ENCODE measurements around the gene DNAH14. TPM values are rescaled to one million over a fixed set of nuclear protein-coding genes. Genes with fewer than 3 reads are reported as not detected.
A peak's percentile ranks its signal among the peaks of the same experiment; 100 is the strongest.
"Not testable (repeated sequence)": the region's sequence is repeated elsewhere in the genome, so short reads cannot be mapped to it uniquely, and the experiment has no call there.

Gene DNAH14
- polyA plus RNA-seq (2013, experiment 1 of 2), result 28.0 TPM
- polyA plus RNA-seq (2013, experiment 2 of 2), result 26.3 TPM

- no CpG with 5 or more reads among the region's 75 CpGs for WGBS, 2 donors (ENCODE audit: extremely low coverage in 2 of 2, insufficient read length in 2 of 2, insufficient replicate concordance in 1 of 2)
- DNase-seq (ENCODE audit: low spot score), result peak; percentile 43
- peak within 1 kb of the TSS; percentile 58 for H2BK12ac ChIP-seq (ENCODE audit: low read length)
- peak within 1 kb of the TSS; percentile 99 for H2AFZ ChIP-seq (ENCODE audit: low read length)
- no peaks in the 10 kb centered on the region for H3K36me3 ChIP-seq (replicated peaks in 1 of 2; ENCODE audit: control insufficient read depth in 2 of 2, insufficient read depth in 2 of 2, low read length in 2 of 2)
- peak within 1 kb of the TSS; percentile 100 for H3K23ac ChIP-seq (ENCODE audit: low read depth, low read length, poor library complexity)
- H3K79me1 ChIP-seq (ENCODE audit: low read depth, low read length), result peaks cover 4% of the 10 kb centered on the region
- H2AK5ac ChIP-seq (ENCODE audit: low read depth, low read length), result peak within 1 kb of the TSS; percentile 21
- H3K4me1 ChIP-seq (ENCODE audit: control insufficient read depth in 2 of 2, insufficient read depth in 1 of 2, low read depth in 1 of 2, low read length in 2 of 2), result no peaks in the 10 kb centered on the region
- H2BK5ac ChIP-seq (ENCODE audit: low read length), result peak within 1 kb of the TSS; percentile 75
- no peaks in the 10 kb centered on the region for H3K27me3 ChIP-seq (ENCODE audit: control insufficient read depth in 3 of 3, insufficient read depth in 3 of 3, low read depth in 1 of 3, low read length in 3 of 3)
- H3K18ac ChIP-seq (ENCODE audit: low read length), result peak within 1 kb of the TSS; percentile 100
- H3K4me3 ChIP-seq (ENCODE audit: low read length in 2 of 2), result peak within 1 kb of the TSS; percentile 69 to 94
- peak within 1 kb of the TSS; percentile 77 for H3K4me2 ChIP-seq (ENCODE audit: insufficient read depth, low read length, poor library complexity, severe bottlenecking)
- peak within 1 kb of the TSS; percentile 97 for H3K9ac ChIP-seq (ENCODE audit: low read depth, low read length, poor library complexity)
- peak within 1 kb of the TSS; percentile 96 for H2BK15ac ChIP-seq (ENCODE audit: low read length)
- H3K27ac ChIP-seq (replicated peaks; ENCODE audit: low read length), result no peak within 1 kb of the TSS
- no peak within 1 kb of the TSS for H2BK120ac ChIP-seq (ENCODE audit: low read depth, low read length)
- peak within 1 kb of the TSS; percentile 53 for H3K4ac ChIP-seq (ENCODE audit: low read length)
- H3K9me3 ChIP-seq (replicated peaks in 1 of 2; ENCODE audit: control insufficient read depth in 2 of 2, insufficient read depth in 1 of 2, low read depth in 1 of 2, low read length in 2 of 2), result peaks cover 6 to 23% of the 10 kb centered on the region in 2 donors
- H4K8ac ChIP-seq (ENCODE audit: low read depth, low read length), result peak within 1 kb of the TSS; percentile 82
- peak within 1 kb of the TSS; percentile 82 for H3K14ac ChIP-seq (ENCODE audit: low read length)
- H4K91ac ChIP-seq (ENCODE audit: low read depth, low read length, poor library complexity), result peak within 1 kb of the TSS; percentile 95
These were observed at the start of gene DNAH14 for GRCh38 chr1:224929335-224930237. TSS of gene DNAH14 (plus strand) at chr1:224929675. CDS start at chr1:224952703, 23,028 bp downstream.

DNA sequence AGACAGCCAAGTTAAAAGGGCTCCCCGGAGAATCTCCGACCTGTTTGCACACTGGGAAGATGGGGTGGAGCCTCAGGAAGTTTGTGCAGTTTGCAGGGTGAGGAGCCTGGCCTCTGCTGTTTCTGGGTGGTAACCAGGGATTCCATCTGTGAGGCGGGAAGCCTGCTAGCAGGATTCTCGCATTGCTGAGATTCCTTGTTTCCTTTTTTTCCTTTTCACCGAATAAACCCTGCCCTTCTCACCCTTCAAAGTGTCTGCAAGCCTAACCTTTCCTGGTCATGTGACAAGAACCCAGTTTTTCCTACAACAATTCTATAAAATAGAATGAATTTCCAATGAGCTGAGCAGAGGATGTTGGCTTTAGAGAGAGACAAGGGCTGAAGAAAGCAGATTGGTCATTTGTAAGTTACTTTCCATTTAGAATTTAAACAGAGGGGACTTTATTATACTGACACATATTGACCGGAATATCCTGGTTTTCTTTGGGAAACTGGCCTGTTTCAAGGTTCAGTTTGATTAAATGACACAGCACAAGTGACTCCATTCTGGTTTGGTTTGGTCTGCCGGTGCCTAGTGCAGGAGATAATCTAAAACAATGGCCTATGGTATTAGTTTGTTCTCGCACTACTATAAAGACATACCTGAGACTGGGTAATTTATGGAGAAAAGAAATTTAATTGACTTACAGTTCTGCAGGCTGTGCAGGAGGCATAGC, 48.7 kb upstream of the DNAH14 start:
- Histone ChIP-seq H3K79me1 (ENCODE audit: low read depth, low read length) (no peaks in the 10 kb centered on the region), H3K27ac (replicated peaks; ENCODE audit: low read length) (no peak overlapping the region)
- no CpG with 5 or more reads among the region's 8 CpGs for WGBS, 2 donors (ENCODE audit: extremely low coverage in 2 of 2, insufficient read length in 2 of 2, insufficient replicate concordance in 1 of 2)

GRCh38 chr1:224881308-224881692, 48.2 kb upstream of the DNAH14 start:
- DNase-seq (ENCODE audit: low spot score); H3K4me2 ChIP-seq (ENCODE audit: insufficient read depth, low read length, poor library complexity, severe bottlenecking); H2AFZ ChIP-seq (ENCODE audit: low read length); H3K4me1 ChIP-seq (ENCODE audit: control insufficient read depth in 2 of 2, insufficient read depth in 1 of 2, low read depth in 1 of 2, low read length in 2 of 2); H3K79me1 ChIP-seq (ENCODE audit: low read depth, low read length); H3K4me3 ChIP-seq (ENCODE audit: low read length in 2 of 2); H3K23ac ChIP-seq (ENCODE audit: low read depth, low read length, poor library complexity); H3K9ac ChIP-seq (ENCODE audit: low read depth, low read length, poor library complexity); H2AK5ac ChIP-seq (ENCODE audit: low read depth, low read length); H3K36me3 ChIP-seq (replicated peaks in 1 of 2; ENCODE audit: control insufficient read depth in 2 of 2, insufficient read depth in 2 of 2, low read length in 2 of 2); H3K14ac ChIP-seq (ENCODE audit: low read length); H2BK5ac ChIP-seq (ENCODE audit: low read length); H3K9me3 ChIP-seq (replicated peaks in 1 of 2; ENCODE audit: control insufficient read depth in 2 of 2, insufficient read depth in 1 of 2, low read depth in 1 of 2, low read length in 2 of 2); H4K91ac ChIP-seq (ENCODE audit: low read depth, low read length, poor library complexity); H2BK120ac ChIP-seq (ENCODE audit: low read depth, low read length); H4K8ac ChIP-seq (ENCODE audit: low read depth, low read length); H3K27ac ChIP-seq (replicated peaks; ENCODE audit: low read length); H2BK15ac ChIP-seq (ENCODE audit: low read length); H2BK12ac ChIP-seq (ENCODE audit: low read length); H3K4ac ChIP-seq (ENCODE audit: low read length); H3K27me3 ChIP-seq (ENCODE audit: control insufficient read depth in 3 of 3, insufficient read depth in 3 of 3, low read depth in 1 of 3, low read length in 3 of 3); H3K18ac ChIP-seq (ENCODE audit: low read length): not testable (repeated sequence)
- WGBS, 2 donors (ENCODE audit: extremely low coverage in 2 of 2, insufficient read length in 2 of 2, insufficient replicate concordance in 1 of 2), result no CpG with 5 or more reads among the region's 5 CpGs

More for the DNA sequence above, 48.7 kb upstream of the DNAH14 start:
- no peak overlapping the region for H2BK120ac ChIP-seq (ENCODE audit: low read depth, low read length)
- no peak overlapping the region for H2BK12ac ChIP-seq (ENCODE audit: low read length)
- peaks cover 3 to 10% of the 10 kb centered on the region in 2 donors for H3K4me1 ChIP-seq (ENCODE audit: control insufficient read depth in 2 of 2, insufficient read depth in 1 of 2, low read depth in 1 of 2, low read length in 2 of 2)
- H3K4ac ChIP-seq (ENCODE audit: low read length), result no peak overlapping the region
- no peak overlapping the region for H2BK15ac ChIP-seq (ENCODE audit: low read length)
- H2BK5ac ChIP-seq (ENCODE audit: low read length), result no peak overlapping the region
- H3K14ac ChIP-seq (ENCODE audit: low read length), result no peak overlapping the region
- H4K8ac ChIP-seq (ENCODE audit: low read depth, low read length), result no peak overlapping the region
- no peak overlapping the region for H3K18ac ChIP-seq (ENCODE audit: low read length)
- peak overlapping the region; percentile 57 for H2AFZ ChIP-seq (ENCODE audit: low read length)
- no peak overlapping the region for H3K9ac ChIP-seq (ENCODE audit: low read depth, low read length, poor library complexity)
- no peaks in the 10 kb centered on the region for H3K9me3 ChIP-seq (replicated peaks in 1 of 2; ENCODE audit: control insufficient read depth in 2 of 2, insufficient read depth in 1 of 2, low read depth in 1 of 2, low read length in 2 of 2)
- H2AK5ac ChIP-seq (ENCODE audit: low read depth, low read length), result no peak overlapping the region
- no peak overlapping the region for H3K4me2 ChIP-seq (ENCODE audit: insufficient read depth, low read length, poor library complexity, severe bottlenecking)
- H3K36me3 ChIP-seq (replicated peaks in 1 of 2; ENCODE audit: control insufficient read depth in 2 of 2, insufficient read depth in 2 of 2, low read length in 2 of 2), result no peaks in the 10 kb centered on the region
- no peak overlapping the region for H3K4me3 ChIP-seq (ENCODE audit: low read length in 2 of 2)
- DNase-seq (ENCODE audit: low spot score), result peak; percentile 48
- H3K27me3 ChIP-seq (ENCODE audit: control insufficient read depth in 3 of 3, insufficient read depth in 3 of 3, low read depth in 1 of 3, low read length in 3 of 3), result peaks cover 0 to 3% (median 0%) of the 10 kb centered on the region in 3 experiments
- no peak overlapping the region for H4K91ac ChIP-seq (ENCODE audit: low read depth, low read length, poor library complexity)
- no peak overlapping the region for H3K23ac ChIP-seq (ENCODE audit: low read depth, low read length, poor library complexity)

- Histone ChIP-seq H4K91ac (ENCODE audit: low read depth, low read length, poor library complexity) (no peak overlapping the region), H4K8ac (ENCODE audit: low read depth, low read length) (no peak overlapping the region), H3K18ac (ENCODE audit: low read length) (no peak overlapping the region), H3K27ac (replicated peaks; ENCODE audit: low read length) (no peak overlapping the region), H3K9ac (ENCODE audit: low read depth, low read length, poor library complexity) (no peak overlapping the region), H3K4me2 (ENCODE audit: insufficient read depth, low read length, poor library complexity, severe bottlenecking) (no peak overlapping the region), H2BK15ac (ENCODE audit: low read length) (no peak overlapping the region), H2BK120ac (ENCODE audit: low read depth, low read length) (no peak overlapping the region), H3K4ac (ENCODE audit: low read length) (no peak overlapping the region), H3K36me3 (replicated peaks in 1 of 2; ENCODE audit: control insufficient read depth in 2 of 2, insufficient read depth in 2 of 2, low read length in 2 of 2) (no peaks in the 10 kb centered on the region), H2BK5ac (ENCODE audit: low read length) (no peak overlapping the region), H3K4me3 (ENCODE audit: low read length in 2 of 2) (no peak overlapping the region), H2AFZ (ENCODE audit: low read length) (no peak overlapping the region), H2BK12ac (ENCODE audit: low read length) (no peak overlapping the region), H3K9me3 (replicated peaks in 1 of 2; ENCODE audit: control insufficient read depth in 2 of 2, insufficient read depth in 1 of 2, low read depth in 1 of 2, low read length in 2 of 2) (no peaks in the 10 kb centered on the region), H3K79me1 (ENCODE audit: low read depth, low read length) (no peaks in the 10 kb centered on the region), H2AK5ac (ENCODE audit: low read depth, low read length) (no peak overlapping the region), H3K4me1 (ENCODE audit: control insufficient read depth in 2 of 2, insufficient read depth in 1 of 2, low read depth in 1 of 2, low read length in 2 of 2) (peaks cover 3 to 10% of the 10 kb centered on the region in 2 donors), H3K23ac (ENCODE audit: low read depth, low read length, poor library complexity) (no peak overlapping the region), H3K14ac (ENCODE audit: low read length) (no peak overlapping the region), H3K27me3 (ENCODE audit: control insufficient read depth in 3 of 3, insufficient read depth in 3 of 3, low read depth in 1 of 3, low read length in 3 of 3) (no peaks in the 10 kb centered on the region)
- DNase-seq (ENCODE audit: low spot score), result no peak
These were observed 47.7 kb upstream of the DNAH14 start for GRCh38 chr1:224881762-224882211.

Measured in neuronal stem cell (in vitro differentiated cells).